ENCODE results near the gene EEPD1. TPM values are rescaled to one million over a fixed set of nuclear protein-coding genes. Genes with fewer than 3 reads are reported as not detected.

The EEPD1 gene
- total RNA-seq, 1 experiment from 2014 or later: 5.0 TPM

- H3K9me3 ChIP-seq (ENCODE audit: control insufficient read depth, low read depth, low read length): no peaks in the 10 kb centered on the region
- H3K23ac ChIP-seq (ENCODE audit: insufficient read length, low read depth, low read length): no peak overlapping the region
- no peak overlapping the region for H2AFZ ChIP-seq (ENCODE audit: low read length)
- DNase-seq: no peak
- H2BK20ac ChIP-seq (ENCODE audit: low read depth, low read length, poor library complexity, severe bottlenecking): no peak overlapping the region
- no peak overlapping the region for H4K91ac ChIP-seq (ENCODE audit: insufficient read length, low read depth, low read length)
- H3K56ac ChIP-seq (ENCODE audit: insufficient read length, low read depth, low read length): no peak overlapping the region
- Mint-ChIP-seq H3K36me3 (ENCODE audit: insufficient read depth in 1 of 3, low read depth in 3 of 3) (peaks cover 0 to 11% (median 4%) of the 10 kb centered on the region in 3 experiments; a peak in 4 of 7 replicates), H3K27ac (no peak overlapping the region), H3K27me3 (ENCODE audit: low read depth) (no peaks in the 10 kb centered on the region), H3K4me3 (no peak overlapping the region), H3K9me3 (no peaks in the 10 kb centered on the region), H3K4me1 (peaks cover 21 to 27% of the 10 kb centered on the region in 2 experiments)
- H3K79me2 ChIP-seq (ENCODE audit: insufficient read depth, low read length): no peaks in the 10 kb centered on the region
- H3K23me2 ChIP-seq (ENCODE audit: insufficient read length, low read depth, low read length, poor library complexity, severe bottlenecking): no peaks in the 10 kb centered on the region
- H2BK120ac ChIP-seq (ENCODE audit: low read depth, low read length, poor library complexity, severe bottlenecking): no peak overlapping the region
- no peak overlapping the region for H2AK5ac ChIP-seq (ENCODE audit: insufficient read length, low read length)
- no CpG with 5 or more reads among the region's 4 CpGs for WGBS (ENCODE audit: extremely low coverage, insufficient read length, low lambda C conversion rate)
- H3T11ph ChIP-seq (ENCODE audit: low read length): no peak overlapping the region
- no peaks in the 10 kb centered on the region for H3K79me1 ChIP-seq (ENCODE audit: insufficient read depth, low read depth, low read length, poor library complexity, severe bottlenecking)
- H3K27me3 ChIP-seq (ENCODE audit: insufficient read depth, low read length): no peaks in the 10 kb centered on the region
- H3K14ac ChIP-seq (ENCODE audit: insufficient read depth, low read length): no peak overlapping the region
- no peaks in the 10 kb centered on the region for H4K20me1 ChIP-seq (ENCODE audit: control insufficient read depth, insufficient read depth, insufficient read length)
- TF ChIP-seq CTCF (conservative IDR thresholded peaks at IDR 0.05): no peak
- H4K5ac ChIP-seq (ENCODE audit: insufficient read length, low read depth, low read length): no peak overlapping the region
- no peak overlapping the region for H3K27ac ChIP-seq (ENCODE audit: insufficient read length, low read depth, low read length)
- no peak overlapping the region for H3K18ac ChIP-seq (ENCODE audit: insufficient read length, low read depth, low read length)
- H3K4ac ChIP-seq (ENCODE audit: low read depth, low read length): no peak overlapping the region
- peaks cover 4% of the 10 kb centered on the region for H3K4me1 ChIP-seq (ENCODE audit: insufficient read depth, low read length)
- H3K4me2 ChIP-seq (ENCODE audit: insufficient read depth, insufficient read length, low read length): no peak overlapping the region
- H2BK5ac ChIP-seq (ENCODE audit: insufficient read length, low read length): no peak overlapping the region
- H2BK12ac ChIP-seq (ENCODE audit: insufficient read length, low read depth, low read length): no peak overlapping the region
- no peak overlapping the region for H4K8ac ChIP-seq (replicated peaks; ENCODE audit: insufficient read length, low read depth, low read length)
- H2BK15ac ChIP-seq (ENCODE audit: low read depth, low read length): no peak overlapping the region
- H3K9ac ChIP-seq (ENCODE audit: extremely low read depth, insufficient read length, low read length): no peak overlapping the region
These were observed 145.1 kb downstream of the EEPD1 start for GRCh38 chr7:36298106-36298505.

Data from H9 (cell line).